NT2/D1 (cell line): ENCODE data around the gene XAB2.

ENCODE experiments used
- YY1 ChIP-seq: IDR thresholded peaks from 2 replicates; pipeline ENCODE4 v1.6.1; 2011; ENCODE audit not compliant: insufficient read length, insufficient read depth
- ZNF274 ChIP-seq: IDR thresholded peaks from 2 replicates; pipeline ENCODE4 v1.6.1; 2011; ENCODE audit warnings: mild to moderate bottlenecking, low read depth, low read length

- TF ChIP-seq YY1 (no peak), ZNF274 (no peak)
These were observed 11.0 kb downstream of the XAB2 start for GRCh38 chr19:7618348-7618747.
